Activated B cell treated with CpG ODN at 0.5 μM for 24 hours (primary cell): ENCODE data around the gene FRYL. TPM values are rescaled to one million over a fixed set of nuclear protein-coding genes. Genes with fewer than 3 reads are reported as not detected.

Source experiments
- ATAC-seq: fragments of 200-7000 bp; cut with Tn5 transposase; one replicate; pipeline ENCODE4 v1.10.0; 2021; ENCODE audit warnings: low read depth, mild to moderate bottlenecking, moderate library complexity
- CTCF ChIA-PET: fragments of 350-600 bp; sonication (Branson Sonifier 250); formaldehyde crosslinking; loops from one replicate; lab custom pipeline; 2021; ENCODE audit warnings: antibody characterized with exemption; lab: Charles Lee
- POLR2A ChIA-PET: fragments of 350-600 bp; sonication (Branson Sonifier 250); formaldehyde crosslinking; loops from one replicate; lab custom pipeline; 2021; ENCODE audit warnings: antibody characterized with exemption; lab: Charles Lee
- DNase-seq: peaks from one replicate; pipeline ENCODE4 v3.0.0; 2022
- H3K27ac Mint-ChIP-seq: one replicate; pipeline ENCODE4 v1.8.0; 2020; ENCODE audit warnings: mixed read lengths
- H3K27me3 Mint-ChIP-seq: one replicate; pipeline ENCODE4 v1.8.0; 2021; ENCODE audit warnings: mixed read lengths
- H3K36me3 Mint-ChIP-seq: one replicate; pipeline ENCODE4 v1.8.0; 2021; ENCODE audit warnings: low read depth, mixed read lengths
- H3K4me1 Mint-ChIP-seq: one replicate; pipeline ENCODE4 v1.8.0; 2021; ENCODE audit warnings: mixed read lengths
- H3K4me3 Mint-ChIP-seq: one replicate; pipeline ENCODE4 v1.8.0; 2020; ENCODE audit warnings: mild to moderate bottlenecking, mixed read lengths
- H3K9me3 Mint-ChIP-seq: one replicate; pipeline ENCODE4 v1.8.0; 2020; ENCODE audit warnings: mixed read lengths
- intact Hi-C: fragments of 100-400 bp; cut with micrococcal nuclease; formaldehyde crosslinking; loops from one replicate; pipeline ENCODE4 v1.15.1; 2024
- total RNA-seq: library from RNA; stranded (reverse); gene quantifications from 2 replicates; pipeline ENCODE4 v1.2.3, GENCODE V29; 2022
- TF ChIP-seq, protein P1 (sequence below): fragments of 200-600 bp; IDR thresholded peaks from one replicate; pipeline ENCODE4 v1.8.0; 2022; ENCODE audit warnings: antibody characterized with exemption, mild to moderate bottlenecking

The FRYL gene
- total RNA-seq, 1 donor from 2014 or later: 91.5 TPM

DNA sequence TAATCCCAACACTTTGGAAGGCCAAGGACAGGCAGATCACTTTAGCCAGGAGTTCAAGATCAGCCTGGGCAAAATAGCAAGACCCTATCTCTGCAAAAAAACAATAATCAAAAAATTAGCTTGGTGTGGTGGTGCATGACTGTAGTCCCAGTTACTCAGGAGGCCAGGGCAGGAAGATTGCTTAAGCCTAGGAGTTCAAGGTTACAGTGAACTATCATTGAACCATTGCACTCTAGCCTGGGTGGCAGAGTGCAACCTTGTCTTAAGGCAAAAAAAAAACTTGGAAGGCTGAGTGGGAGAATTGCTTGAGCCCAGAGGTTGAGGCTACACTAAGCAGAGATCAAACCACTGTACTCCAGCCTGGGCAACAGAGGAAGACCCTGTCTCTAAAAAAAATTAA, 5.2 kb upstream of the FRYL start:
- POLR2A ChIA-PET: no interaction called here
- DNase-seq (no peak), ATAC-seq (no peak)
- Mint-ChIP-seq H3K27me3 (no peaks in the 10 kb centered on the region), H3K4me3 (no peak overlapping the region), H3K27ac (no peak overlapping the region), H3K9me3 (no peaks in the 10 kb centered on the region), H3K36me3 (peaks cover 2% of the 10 kb centered on the region), H3K4me1 (peaks cover 7% of the 10 kb centered on the region)
- TF ChIP-seq, protein P1, sequence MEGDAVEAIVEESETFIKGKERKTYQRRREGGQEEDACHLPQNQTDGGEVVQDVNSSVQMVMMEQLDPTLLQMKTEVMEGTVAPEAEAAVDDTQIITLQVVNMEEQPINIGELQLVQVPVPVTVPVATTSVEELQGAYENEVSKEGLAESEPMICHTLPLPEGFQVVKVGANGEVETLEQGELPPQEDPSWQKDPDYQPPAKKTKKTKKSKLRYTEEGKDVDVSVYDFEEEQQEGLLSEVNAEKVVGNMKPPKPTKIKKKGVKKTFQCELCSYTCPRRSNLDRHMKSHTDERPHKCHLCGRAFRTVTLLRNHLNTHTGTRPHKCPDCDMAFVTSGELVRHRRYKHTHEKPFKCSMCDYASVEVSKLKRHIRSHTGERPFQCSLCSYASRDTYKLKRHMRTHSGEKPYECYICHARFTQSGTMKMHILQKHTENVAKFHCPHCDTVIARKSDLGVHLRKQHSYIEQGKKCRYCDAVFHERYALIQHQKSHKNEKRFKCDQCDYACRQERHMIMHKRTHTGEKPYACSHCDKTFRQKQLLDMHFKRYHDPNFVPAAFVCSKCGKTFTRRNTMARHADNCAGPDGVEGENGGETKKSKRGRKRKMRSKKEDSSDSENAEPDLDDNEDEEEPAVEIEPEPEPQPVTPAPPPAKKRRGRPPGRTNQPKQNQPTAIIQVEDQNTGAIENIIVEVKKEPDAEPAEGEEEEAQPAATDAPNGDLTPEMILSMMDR: no peak
- intact Hi-C loops: no loop called here
- CTCF ChIA-PET: no interaction called here

DNA sequence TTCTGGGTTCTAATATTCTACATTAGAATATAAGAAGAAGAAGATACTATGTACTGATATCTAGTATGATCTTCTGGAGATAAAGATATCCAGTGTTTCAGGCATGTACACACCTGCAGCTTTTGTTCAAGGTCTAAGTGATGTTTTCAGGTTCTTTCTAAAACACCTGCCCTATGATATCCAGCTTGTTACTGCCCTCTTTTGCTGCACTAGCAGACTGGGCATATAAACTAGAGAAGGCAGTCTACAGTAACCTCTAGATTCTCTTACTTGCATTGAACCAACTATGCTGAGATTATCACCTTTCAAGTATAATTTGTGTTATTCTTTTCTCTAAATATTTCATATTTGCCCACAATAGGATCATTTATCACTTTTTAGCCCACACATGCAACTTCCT, 1.9 kb upstream of the FRYL start:
- Mint-ChIP-seq H3K4me1 (peaks cover 28% of the 10 kb centered on the region), H3K36me3 (peaks cover 8% of the 10 kb centered on the region), H3K27me3 (no peaks in the 10 kb centered on the region), H3K4me3 (no peak overlapping the region), H3K9me3 (no peaks in the 10 kb centered on the region), H3K27ac (no peak overlapping the region)
- ChIA-PET CTCF (interaction anchor here (0.7 to 1.6 kb wide), 2 partner anchors 11 to 203 kb away, joined by 3 to 4 read pairs; no protein-coding TSS in a partner anchor), POLR2A (no interaction called here)
- DNase-seq: no peak
- ATAC-seq: no peak
- TF ChIP-seq, protein P1: no peak
- intact Hi-C loops: loop anchor here (2.0 to 5.0 kb wide), 5 partner anchors 100 to 1320 kb away; partner anchors contain the start of gene COMMD8

DNA sequence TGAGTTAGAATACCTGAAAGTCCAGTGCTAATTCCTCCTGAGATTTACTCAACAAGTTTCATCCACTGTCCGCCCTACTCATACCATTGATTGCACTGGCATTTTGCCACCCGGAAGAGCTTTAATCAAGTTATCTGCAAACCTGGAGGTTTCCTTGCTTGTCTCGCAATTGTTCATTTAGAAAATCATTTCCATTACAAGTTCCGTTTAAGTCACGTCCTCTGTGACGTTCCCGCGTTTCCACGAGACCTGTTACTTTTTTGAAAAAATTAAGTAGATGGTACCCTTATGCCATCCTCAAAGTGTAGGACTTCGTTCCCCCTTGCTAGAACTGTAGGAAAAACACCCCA, 761 bp upstream of the FRYL start:
- H3K4me3 Mint-ChIP-seq: peak overlapping the region; percentile 94
- H3K27ac Mint-ChIP-seq: peak overlapping the region; percentile 87
- intact Hi-C loops: loop anchor here (1.0 to 5.0 kb wide), 9 partner anchors 50 to 1319 kb away; partner anchors contain the start of genes COMMD8, NFXL1, OCIAD1 and OCIAD2
- TF ChIP-seq, protein P1: no peak
- H3K27me3 Mint-ChIP-seq: no peaks in the 10 kb centered on the region
- H3K4me1 Mint-ChIP-seq: peaks cover 36% of the 10 kb centered on the region
- no peak for DNase-seq
- ATAC-seq: no peak
- ChIA-PET POLR2A (interaction anchor here (0.6 to 3.5 kb wide), 18 partner anchors 11 to 438 kb away, joined by 3 to 38 read pairs (median 4); partner anchors contain the start of genes OCIAD1 and OCIAD2), CTCF (interaction anchor here (0.8 to 1.5 kb wide), 2 partner anchors 126 to 202 kb away, joined by 3 to 7 read pairs; partner anchors contain the start of gene OCIAD2)
- H3K36me3 Mint-ChIP-seq: peaks cover 8% of the 10 kb centered on the region
- H3K9me3 Mint-ChIP-seq: no peaks in the 10 kb centered on the region

DNA sequence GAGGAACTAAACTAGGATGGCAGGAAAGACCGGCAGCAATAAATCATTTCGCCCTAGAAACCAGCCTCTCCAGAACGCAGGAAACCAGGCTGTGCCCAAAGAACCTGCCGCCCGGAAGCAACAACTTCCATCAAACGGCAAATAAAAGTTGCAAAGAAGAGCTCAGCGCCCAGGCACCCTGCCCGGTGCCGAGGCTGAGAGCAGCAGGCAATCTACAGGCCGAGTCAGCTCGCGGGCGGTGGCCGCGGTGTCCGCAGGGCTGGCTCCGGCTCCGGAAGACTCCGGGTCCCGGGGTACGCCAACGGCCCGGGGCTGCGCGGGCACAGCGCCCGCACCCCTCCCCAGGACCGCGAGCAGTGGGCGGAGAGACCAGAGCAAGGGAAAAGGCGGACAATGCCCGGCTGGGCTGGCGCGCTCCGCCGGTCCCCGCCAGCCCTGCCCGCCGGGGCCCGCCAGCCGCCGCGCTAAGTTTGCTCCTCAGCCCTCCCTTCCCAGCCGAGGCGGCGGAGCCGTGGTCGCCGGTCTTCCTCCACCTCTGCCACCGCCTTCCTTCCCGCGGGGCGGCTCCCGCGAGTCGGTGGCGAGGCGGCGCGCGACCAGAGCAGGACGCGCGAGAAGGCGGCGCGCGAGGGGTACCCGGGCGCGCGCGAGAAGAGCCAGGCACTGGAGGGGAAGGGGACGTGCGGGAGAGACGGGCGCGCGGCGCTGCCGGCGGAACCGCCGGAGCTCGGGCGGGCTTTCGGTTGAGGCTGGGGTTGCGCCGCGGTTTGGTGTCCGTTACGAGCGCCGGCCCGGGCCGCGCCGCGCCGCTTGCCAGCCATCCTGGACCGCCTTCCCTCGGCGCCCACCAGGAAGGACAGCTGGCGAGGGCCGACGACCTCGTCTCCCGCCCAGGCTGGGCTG, 733 bp downstream of the FRYL start:
- no peaks in the 10 kb centered on the region for H3K27me3 Mint-ChIP-seq
- intact Hi-C loops: no loop called here
- ATAC-seq (peak; percentile 11), DNase-seq (peak; percentile 70)
- peaks cover 46% of the 10 kb centered on the region for H3K4me1 Mint-ChIP-seq
- H3K9me3 Mint-ChIP-seq: no peaks in the 10 kb centered on the region
- ChIA-PET CTCF (interaction anchor here (1.6 kb wide), 1 partner anchor 201 kb away, joined by 6 read pairs; no protein-coding TSS in a partner anchor), POLR2A (interaction anchor here (0.8 to 3.5 kb wide), 12 partner anchors 8 to 438 kb away, joined by 3 to 38 read pairs (median 5); partner anchors contain the start of genes OCIAD1, OCIAD2 and SLAIN2)
- H3K4me3 Mint-ChIP-seq: peak overlapping the region; percentile 94
- TF ChIP-seq, protein P1: no peak
- H3K36me3 Mint-ChIP-seq: peaks cover 8% of the 10 kb centered on the region
- peak overlapping the region; percentile 79 for H3K27ac Mint-ChIP-seq
